ENCODE measurements around the gene MICAL2. TPM values are rescaled to one million over a fixed set of nuclear protein-coding genes. Genes with fewer than 3 reads are reported as not detected.

MICAL2 gene
- total RNA-seq, 1 donor from 2014 or later: 10.0 TPM

DNA sequence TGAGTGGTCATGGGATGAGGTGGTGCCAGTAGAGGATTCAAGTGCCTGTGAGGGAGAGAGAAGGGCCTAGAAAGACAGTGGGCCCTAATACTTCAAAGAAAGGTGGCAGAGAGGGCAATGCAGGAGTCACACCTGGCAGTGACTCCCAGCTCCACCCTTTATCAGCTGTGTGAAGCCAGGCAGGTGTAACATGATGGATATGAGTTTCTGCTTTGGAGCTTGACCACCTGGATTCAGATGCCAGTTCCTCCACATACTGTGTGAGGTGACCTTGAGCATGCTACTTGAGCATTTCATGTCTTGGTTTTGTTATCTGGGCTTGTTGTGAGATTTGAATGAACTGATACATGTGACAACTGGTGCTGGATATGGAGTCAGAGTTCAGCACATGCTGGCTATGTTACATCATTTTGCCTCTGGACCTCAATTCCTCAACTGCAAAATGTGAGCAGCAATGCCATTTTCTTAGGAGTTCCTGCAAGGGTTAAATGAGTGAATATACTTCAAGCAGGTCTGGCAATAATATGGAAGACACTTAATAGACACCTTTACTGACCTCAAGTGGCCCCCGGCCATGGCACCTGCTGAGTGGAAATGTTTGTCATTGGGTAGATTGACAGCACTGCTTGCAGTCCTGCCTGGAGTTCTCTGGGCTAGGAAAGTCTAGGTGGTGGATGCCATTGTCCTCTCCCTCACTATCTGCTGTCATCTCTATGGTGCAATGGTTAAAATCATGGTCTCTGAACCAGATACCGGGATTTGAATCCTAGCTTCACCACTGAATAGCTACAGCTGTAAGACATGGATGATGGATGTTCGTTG is 83.3 kb downstream of the MICAL2 start:
- Mint-ChIP-seq H3K27me3 (no peaks in the 10 kb centered on the region), H3K27ac (no peak overlapping the region), H3K36me3 (ENCODE audit: insufficient read depth) (no peaks in the 10 kb centered on the region), H3K4me1 (ENCODE audit: low read depth) (peaks cover 21% of the 10 kb centered on the region), H3K4me3 (ENCODE audit: low read depth) (no peak overlapping the region), H3K9me3 (ENCODE audit: low read depth) (no peaks in the 10 kb centered on the region)
- no peak for TF ChIP-seq CTCF (IDR thresholded peaks at IDR 0.05; ENCODE audit: unreplicated experiment)
- DNase-seq (ENCODE audit: low spot score, unreplicated experiment): no peak

GRCh38 chr11:12195768-12196167 is 85.4 kb downstream of the MICAL2 start:
- Mint-ChIP-seq H3K4me3 (ENCODE audit: low read depth) (no peak overlapping the region), H3K36me3 (ENCODE audit: insufficient read depth) (no peaks in the 10 kb centered on the region), H3K27ac (no peak overlapping the region), H3K4me1 (ENCODE audit: low read depth) (peaks cover 38% of the 10 kb centered on the region), H3K27me3 (no peaks in the 10 kb centered on the region), H3K9me3 (ENCODE audit: low read depth) (no peaks in the 10 kb centered on the region)
- no peak for DNase-seq (ENCODE audit: low spot score, unreplicated experiment)
- TF ChIP-seq CTCF (IDR thresholded peaks at IDR 0.05; ENCODE audit: unreplicated experiment): no peak

- Mint-ChIP-seq H3K4me1 (ENCODE audit: low read depth) (peaks cover 44% of the 10 kb centered on the region), H3K36me3 (ENCODE audit: insufficient read depth) (no peaks in the 10 kb centered on the region)
Observed at GRCh38 chr11:12196308-12196707, 85.9 kb downstream of the MICAL2 start.

GRCh38 chr11:12196872-12197271 is 86.5 kb downstream of the MICAL2 start:
- peaks cover 46% of the 10 kb centered on the region for H3K4me1 Mint-ChIP-seq (ENCODE audit: low read depth)
- no peak for TF ChIP-seq CTCF (IDR thresholded peaks at IDR 0.05; ENCODE audit: unreplicated experiment)
- no peak overlapping the region for H3K27ac Mint-ChIP-seq
- no peak for DNase-seq (ENCODE audit: low spot score, unreplicated experiment)
- H3K36me3 Mint-ChIP-seq (ENCODE audit: insufficient read depth): no peaks in the 10 kb centered on the region
- H3K27me3 Mint-ChIP-seq: no peaks in the 10 kb centered on the region
- no peaks in the 10 kb centered on the region for H3K9me3 Mint-ChIP-seq (ENCODE audit: low read depth)
- H3K4me3 Mint-ChIP-seq (ENCODE audit: low read depth): no peak overlapping the region

More at GRCh38 chr11:12196308-12196707, 85.9 kb downstream of the MICAL2 start:
- H3K27ac Mint-ChIP-seq: no peak overlapping the region
- no peaks in the 10 kb centered on the region for H3K27me3 Mint-ChIP-seq
- no peaks in the 10 kb centered on the region for H3K9me3 Mint-ChIP-seq (ENCODE audit: low read depth)
- TF ChIP-seq CTCF (IDR thresholded peaks at IDR 0.05; ENCODE audit: unreplicated experiment): no peak
- H3K4me3 Mint-ChIP-seq (ENCODE audit: low read depth): no peak overlapping the region
- no peak for DNase-seq (ENCODE audit: low spot score, unreplicated experiment)

DNA sequence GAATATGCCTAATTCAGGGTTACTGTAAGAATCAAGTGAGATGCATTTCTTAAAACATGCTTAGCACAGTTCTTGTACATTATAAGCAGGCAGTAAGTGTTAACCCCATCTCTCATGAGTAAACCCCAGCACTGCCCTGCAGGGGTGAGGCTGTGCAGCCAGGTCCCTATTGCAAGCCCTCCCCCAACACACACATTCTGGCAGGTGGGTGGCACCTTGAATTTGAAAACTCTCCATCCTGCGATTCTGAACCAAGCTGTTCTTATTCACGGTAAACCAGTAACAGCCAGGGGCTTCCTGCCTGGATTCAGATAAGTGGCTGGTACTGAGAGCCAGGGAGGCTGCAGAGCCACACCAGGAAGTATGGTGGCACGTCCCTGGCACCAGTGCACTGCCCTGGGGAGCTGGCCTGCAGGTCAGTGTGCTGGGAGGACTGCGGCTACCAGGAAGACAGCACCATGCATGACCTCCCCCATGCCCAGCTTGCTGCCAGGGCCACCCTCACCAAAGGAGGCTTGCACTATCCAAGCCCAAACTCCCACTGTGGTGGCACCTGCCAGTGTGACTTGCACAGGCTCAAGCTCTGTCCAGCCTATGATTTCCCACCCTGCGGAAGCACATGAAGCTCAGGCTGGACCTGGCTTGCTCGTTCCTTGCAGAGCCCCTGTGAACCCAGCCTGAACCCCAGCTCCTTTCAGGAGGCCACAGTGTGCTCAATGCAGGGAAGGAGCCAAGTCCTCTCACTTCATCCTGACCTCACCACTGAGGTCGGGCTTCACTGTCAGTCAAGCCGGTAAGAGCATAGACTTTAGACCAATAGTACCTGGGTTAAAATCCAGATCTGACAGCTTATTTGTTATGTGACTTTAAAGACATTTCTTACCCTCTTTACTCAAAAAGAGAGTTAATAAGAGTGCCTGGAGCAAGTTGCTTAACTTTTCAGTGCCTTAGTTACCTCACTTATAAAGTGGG is 88.1 kb downstream of the MICAL2 start:
- H3K4me1 Mint-ChIP-seq (ENCODE audit: low read depth): peaks cover 45% of the 10 kb centered on the region

More for the DNA sequence above, 88.1 kb downstream of the MICAL2 start:
- Mint-ChIP-seq H3K27me3 (no peaks in the 10 kb centered on the region), H3K36me3 (ENCODE audit: insufficient read depth) (no peaks in the 10 kb centered on the region), H3K27ac (no peak overlapping the region), H3K9me3 (ENCODE audit: low read depth) (no peaks in the 10 kb centered on the region), H3K4me3 (ENCODE audit: low read depth) (no peak overlapping the region)
- DNase-seq (ENCODE audit: low spot score, unreplicated experiment): no peak
- no peak for TF ChIP-seq CTCF (IDR thresholded peaks at IDR 0.05; ENCODE audit: unreplicated experiment)
